ENCODE measurements around the gene HAO2.

- TF ChIP-seq POLR2A (IDR thresholded peaks at IDR 0.05): no peak
- no peak for TF ChIP-seq CTCF (IDR thresholded peaks at IDR 0.05)
Measured at GRCh38 chr1:119371815-119372214, 3.2 kb downstream of the HAO2 start.
